Measurements from ENCODE around the gene GOLGA2. TPM values are rescaled to one million over a fixed set of nuclear protein-coding genes. Genes with fewer than 3 reads are reported as not detected.
A peak's percentile ranks its signal among the peaks of the same experiment; 100 is the strongest.

GOLGA2 gene, protein sequence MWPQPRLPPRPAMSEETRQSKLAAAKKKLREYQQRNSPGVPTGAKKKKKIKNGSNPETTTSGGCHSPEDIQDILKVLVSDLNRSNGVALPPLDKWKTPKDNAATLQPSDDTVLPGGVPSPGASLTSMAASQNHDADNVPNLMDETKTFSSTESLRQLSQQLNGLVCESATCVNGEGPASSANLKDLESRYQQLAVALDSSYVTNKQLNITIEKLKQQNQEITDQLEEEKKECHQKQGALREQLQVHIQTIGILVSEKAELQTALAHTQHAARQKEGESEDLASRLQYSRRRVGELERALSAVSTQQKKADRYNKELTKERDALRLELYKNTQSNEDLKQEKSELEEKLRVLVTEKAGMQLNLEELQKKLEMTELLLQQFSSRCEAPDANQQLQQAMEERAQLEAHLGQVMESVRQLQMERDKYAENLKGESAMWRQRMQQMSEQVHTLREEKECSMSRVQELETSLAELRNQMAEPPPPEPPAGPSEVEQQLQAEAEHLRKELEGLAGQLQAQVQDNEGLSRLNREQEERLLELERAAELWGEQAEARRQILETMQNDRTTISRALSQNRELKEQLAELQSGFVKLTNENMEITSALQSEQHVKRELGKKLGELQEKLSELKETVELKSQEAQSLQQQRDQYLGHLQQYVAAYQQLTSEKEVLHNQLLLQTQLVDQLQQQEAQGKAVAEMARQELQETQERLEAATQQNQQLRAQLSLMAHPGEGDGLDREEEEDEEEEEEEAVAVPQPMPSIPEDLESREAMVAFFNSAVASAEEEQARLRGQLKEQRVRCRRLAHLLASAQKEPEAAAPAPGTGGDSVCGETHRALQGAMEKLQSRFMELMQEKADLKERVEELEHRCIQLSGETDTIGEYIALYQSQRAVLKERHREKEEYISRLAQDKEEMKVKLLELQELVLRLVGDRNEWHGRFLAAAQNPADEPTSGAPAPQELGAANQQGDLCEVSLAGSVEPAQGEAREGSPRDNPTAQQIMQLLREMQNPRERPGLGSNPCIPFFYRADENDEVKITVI
- 62.3 and 84.3 TPM in 2 replicates for total RNA-seq (2014; rRNA removed; shearing (Covaris generic))

GRCh38 chr9:128275198-128276007 is at the start of gene GOLGA2:
Gene GOLGA2 (minus strand): TSS chr9:128276007. CDS start chr9:128275976, 31 bp downstream.
- H3K27me3 ChIP-seq, result no peaks in the 10 kb centered on the region
- no peaks in the 10 kb centered on the region for H3K4me1 ChIP-seq
- DNase-seq, result peak; percentile 40 to 42

DNA sequence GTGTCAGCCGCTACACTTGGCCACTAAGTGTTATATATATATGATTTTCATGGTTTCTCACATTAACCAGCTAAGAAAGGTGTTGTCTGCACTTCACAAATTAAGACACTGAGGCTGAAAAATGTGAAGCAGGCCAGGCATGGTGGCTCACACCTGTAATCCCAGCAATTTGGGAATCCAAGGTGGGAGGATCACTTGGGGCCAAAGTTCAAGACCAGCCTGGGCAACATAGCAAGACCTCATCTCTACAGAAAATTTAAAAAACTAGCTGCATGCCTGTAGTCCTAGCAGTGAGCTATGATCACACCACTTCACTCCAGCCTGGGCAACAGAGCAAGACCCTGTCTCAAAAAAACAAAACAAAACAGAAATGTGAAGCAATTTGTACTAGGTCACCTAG is 48.6 kb upstream of the GOLGA2 start:
- Histone ChIP-seq H3K4me1 (no peaks in the 10 kb centered on the region), H3K36me3 (peaks cover 7% of the 10 kb centered on the region; the same call in 1 of the 2 replicates)
- DNase-seq, result no peak

More at GRCh38 chr9:128275198-128276007, at the start of gene GOLGA2:
- H3K36me3 ChIP-seq, result peaks cover 6% of the 10 kb centered on the region
- H3K27ac ChIP-seq, result peak within 1 kb of the TSS; percentile 77
- peak within 1 kb of the TSS; percentile 74 for H3K4me3 ChIP-seq
- H3K9me3 ChIP-seq (replicated peaks), result no peaks in the 10 kb centered on the region

DNA sequence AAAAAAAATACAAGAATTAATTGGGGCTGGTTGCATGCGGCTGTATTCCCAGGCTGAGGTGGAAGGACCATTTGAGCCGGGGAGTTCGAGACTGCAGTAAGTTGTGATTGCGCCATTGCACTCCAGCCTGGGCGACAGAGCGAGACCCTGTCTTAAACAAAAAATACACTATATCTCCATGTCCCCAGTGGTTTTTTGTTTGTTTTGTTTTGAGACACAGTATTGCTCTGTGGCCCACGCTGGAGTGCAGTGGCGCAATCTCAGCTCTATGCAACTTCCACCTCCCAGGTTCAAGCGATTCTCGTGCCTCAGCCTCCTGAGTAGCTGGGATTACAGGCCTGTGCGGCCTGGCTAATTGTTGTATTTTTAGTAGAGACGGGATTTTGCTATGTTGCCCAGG is 48.0 kb upstream of the GOLGA2 start:
- Histone ChIP-seq H3K9me3 (replicated peaks) (no peaks in the 10 kb centered on the region), H3K4me3 (peak overlapping the region; percentile 69), H3K36me3 (peaks cover 7% of the 10 kb centered on the region; the same call in 1 of the 2 replicates), H3K27ac (no peak overlapping the region), H3K27me3 (no peaks in the 10 kb centered on the region), H3K4me1 (no peaks in the 10 kb centered on the region)
- no peak for DNase-seq

More for the DNA sequence above, 48.6 kb upstream of the GOLGA2 start:
- no peak overlapping the region for H3K27ac ChIP-seq
- no peaks in the 10 kb centered on the region for H3K9me3 ChIP-seq (replicated peaks)
- H3K27me3 ChIP-seq, result no peaks in the 10 kb centered on the region
- no peak overlapping the region for H3K4me3 ChIP-seq

DNA sequence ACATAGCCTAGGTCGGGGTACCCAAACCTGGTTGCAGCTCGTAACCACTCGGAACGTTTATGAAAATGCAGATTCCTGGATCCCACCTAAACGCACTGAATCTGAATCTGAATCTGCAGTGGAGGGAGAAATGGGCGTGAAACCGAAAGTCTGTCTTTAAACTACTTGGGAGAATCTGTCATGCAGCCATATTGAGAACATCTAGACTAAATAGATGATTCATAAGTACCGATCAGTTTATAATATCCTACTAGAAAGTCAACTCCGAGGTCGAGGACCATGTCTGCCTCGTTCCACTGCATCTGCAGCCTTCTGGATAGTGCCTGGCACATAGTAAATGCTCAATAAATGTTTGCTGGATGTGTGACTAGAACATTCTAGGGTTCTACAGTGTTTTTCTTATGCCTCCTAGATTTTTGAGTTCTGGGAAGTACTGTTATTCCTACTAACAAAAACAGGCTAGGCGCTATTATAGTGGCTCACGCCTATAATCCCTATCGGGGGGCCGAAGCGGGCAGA is 47.5 kb upstream of the GOLGA2 start:
- Histone ChIP-seq H3K36me3 (peaks cover 7% of the 10 kb centered on the region; the same call in 1 of the 2 replicates), H3K4me1 (no peaks in the 10 kb centered on the region), H3K4me3 (peak overlapping the region; percentile 69), H3K27ac (peak overlapping the region; percentile 71), H3K9me3 (replicated peaks) (no peaks in the 10 kb centered on the region), H3K27me3 (no peaks in the 10 kb centered on the region)
- DNase-seq, result no peak

DNA sequence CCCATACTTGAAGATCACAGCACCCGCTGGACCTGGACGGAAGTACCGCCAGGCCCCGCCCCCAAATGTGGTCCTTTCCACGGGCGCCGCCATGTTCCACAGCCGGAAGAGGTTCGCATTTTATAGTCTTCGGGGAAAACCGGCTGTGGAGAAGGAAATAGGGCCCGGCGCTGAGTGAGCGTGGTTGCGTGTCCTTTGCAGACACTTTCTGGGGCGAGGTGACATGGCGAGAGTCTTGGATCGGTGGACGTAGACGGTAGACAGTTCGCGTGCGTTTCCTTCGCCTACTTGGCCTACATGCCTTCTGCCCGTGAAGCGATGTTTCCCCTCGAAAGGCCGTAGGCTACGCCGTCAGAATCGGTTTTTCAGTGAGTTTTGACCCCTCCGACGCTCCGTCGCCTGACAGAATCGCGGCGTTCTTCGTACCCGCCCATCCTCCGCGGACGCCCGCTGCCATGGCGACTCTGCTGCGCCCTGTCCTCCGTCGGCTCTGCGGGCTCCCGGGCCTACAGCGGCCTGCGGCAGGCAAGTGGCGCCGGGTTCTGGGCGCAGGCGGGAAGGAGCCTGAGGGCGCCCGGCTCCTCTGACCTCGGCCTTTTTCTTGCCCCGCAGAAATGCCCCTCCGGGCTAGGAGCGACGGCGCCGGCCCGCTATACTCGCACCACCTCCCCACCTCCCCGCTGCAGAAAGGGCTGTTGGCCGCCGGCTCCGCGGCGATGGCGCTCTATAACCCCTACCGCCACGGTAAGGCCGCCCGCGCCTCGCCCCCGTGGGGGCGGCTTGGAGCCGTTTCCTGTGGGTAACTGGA is 46.8 kb upstream of the GOLGA2 start, which contains the start of the genes COQ4 and TRUB2:
TSS of gene COQ4 (plus strand) at position 436 of the 808 bp plus-strand sequence. CDS start at position 456, 20 bp downstream.
TSS of gene TRUB2 (minus strand) at position 44 of the 808 bp plus-strand sequence. CDS start at position 5, 39 bp downstream.
- H3K9me3 ChIP-seq (replicated peaks), result no peaks in the 10 kb centered on the region
- no peaks in the 10 kb centered on the region for H3K27me3 ChIP-seq
- peaks cover 6% of the 10 kb centered on the region; the same call in 1 of the 2 replicates for H3K36me3 ChIP-seq
- no peaks in the 10 kb centered on the region for H3K4me1 ChIP-seq
- H3K27ac ChIP-seq, result peak within 1 kb of the TSS; percentile 71
- DNase-seq, result peak; percentile 97 to 99
- H3K4me3 ChIP-seq, result peak within 1 kb of the TSS; percentile 69

GRCh38 chr9:128321879-128322403 is 46.1 kb upstream of the GOLGA2 start:
- Histone ChIP-seq H3K27ac (peak overlapping the region; percentile 71; the same call in 1 of the 2 replicates), H3K9me3 (replicated peaks) (no peaks in the 10 kb centered on the region), H3K27me3 (no peaks in the 10 kb centered on the region), H3K36me3 (peaks cover 7% of the 10 kb centered on the region; the same call in 1 of the 2 replicates), H3K4me3 (peak overlapping the region; percentile 69), H3K4me1 (no peaks in the 10 kb centered on the region)
- no peak for DNase-seq

GRCh38 chr9:128321343-128321742 is 45.5 kb upstream of the GOLGA2 start:
- Histone ChIP-seq H3K36me3 (peaks cover 12% of the 10 kb centered on the region), H3K4me3 (peak overlapping the region; percentile 69), H3K27ac (no peak overlapping the region), H3K4me1 (no peaks in the 10 kb centered on the region), H3K27me3 (no peaks in the 10 kb centered on the region), H3K9me3 (replicated peaks) (no peaks in the 10 kb centered on the region)
- DNase-seq, result no peak

GRCh38 chr9:128317629-128318028 is 41.8 kb upstream of the GOLGA2 start:
- Histone ChIP-seq H3K27me3 (no peaks in the 10 kb centered on the region), H3K36me3 (peaks cover 33% of the 10 kb centered on the region), H3K4me3 (no peak overlapping the region), H3K27ac (no peak overlapping the region), H3K9me3 (replicated peaks) (no peaks in the 10 kb centered on the region), H3K4me1 (no peaks in the 10 kb centered on the region)
- no peak for DNase-seq

DNA sequence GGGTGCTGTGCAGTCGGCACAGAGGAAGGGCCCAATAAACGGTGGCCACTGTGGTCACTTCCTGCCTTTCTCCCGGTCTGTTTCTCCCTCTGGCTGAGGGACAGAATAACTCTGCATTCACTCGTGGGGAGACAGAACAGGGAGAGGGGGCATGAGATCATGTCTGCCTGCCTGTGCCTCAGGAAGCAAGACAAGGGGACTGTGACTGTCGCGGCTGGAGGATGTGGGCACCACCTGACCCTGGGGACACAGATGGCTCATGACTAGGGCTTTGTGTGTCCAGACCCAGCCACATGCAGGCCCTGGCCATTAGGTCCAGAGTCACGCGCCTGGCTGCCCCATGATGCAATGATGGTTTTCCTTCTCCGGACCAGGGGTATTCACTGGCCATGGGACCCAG is 40.6 kb upstream of the GOLGA2 start:
- no peaks in the 10 kb centered on the region for H3K9me3 ChIP-seq (replicated peaks)
- no peak for DNase-seq
- H3K4me3 ChIP-seq, result no peak overlapping the region
- no peaks in the 10 kb centered on the region for H3K27me3 ChIP-seq
- no peaks in the 10 kb centered on the region for H3K4me1 ChIP-seq
- H3K36me3 ChIP-seq, result peaks cover 35% of the 10 kb centered on the region
- H3K27ac ChIP-seq, result no peak overlapping the region

GRCh38 chr9:128314697-128315096 is 38.9 kb upstream of the GOLGA2 start:
- no peak for DNase-seq
- H3K4me1 ChIP-seq, result no peaks in the 10 kb centered on the region
- H3K36me3 ChIP-seq, result peaks cover 53% of the 10 kb centered on the region
- H3K27ac ChIP-seq, result no peak overlapping the region
- H3K4me3 ChIP-seq, result no peak overlapping the region
- H3K27me3 ChIP-seq, result no peaks in the 10 kb centered on the region
- H3K9me3 ChIP-seq (replicated peaks), result no peaks in the 10 kb centered on the region

- Histone ChIP-seq H3K27me3 (no peaks in the 10 kb centered on the region), H3K4me1 (no peaks in the 10 kb centered on the region), H3K27ac (no peak overlapping the region), H3K9me3 (replicated peaks) (no peaks in the 10 kb centered on the region), H3K36me3 (peaks cover 47% of the 10 kb centered on the region), H3K4me3 (no peak overlapping the region)
- DNase-seq, result no peak
These were observed 34.7 kb upstream of the GOLGA2 start for GRCh38 chr9:128310461-128310860.

DNA sequence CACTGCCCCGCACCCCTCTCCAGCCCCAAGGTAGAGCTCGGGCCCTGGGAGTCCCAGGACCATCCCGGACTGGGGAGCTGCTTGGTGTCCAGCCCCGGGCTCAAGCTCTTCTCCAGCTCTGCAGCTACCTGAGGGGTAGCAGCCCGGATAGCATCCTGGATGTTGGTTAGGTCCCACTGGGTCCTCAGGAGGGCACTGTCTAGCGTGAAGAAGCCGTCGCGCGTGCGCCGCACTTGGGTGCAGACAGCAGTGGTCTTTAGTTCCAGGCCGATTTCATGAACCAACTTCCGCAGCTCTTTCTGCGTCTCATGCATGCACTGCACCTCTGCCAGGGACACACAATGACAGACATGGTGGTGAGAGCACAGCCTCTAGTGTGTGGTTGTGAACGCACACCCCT is 33.7 kb upstream of the GOLGA2 start:
- no peak overlapping the region for H3K27ac ChIP-seq
- no peaks in the 10 kb centered on the region for H3K9me3 ChIP-seq (replicated peaks)
- peaks cover 38% of the 10 kb centered on the region for H3K36me3 ChIP-seq

GRCh38 chr9:128304971-128305288 is 29.1 kb upstream of the GOLGA2 start:
- H3K4me1 ChIP-seq, result no peaks in the 10 kb centered on the region
- H3K27ac ChIP-seq, result no peak overlapping the region
- H3K9me3 ChIP-seq (replicated peaks), result no peaks in the 10 kb centered on the region
- H3K36me3 ChIP-seq, result peaks cover 18% of the 10 kb centered on the region
- DNase-seq, result no peak
- no peak overlapping the region for H3K4me3 ChIP-seq
- H3K27me3 ChIP-seq, result no peaks in the 10 kb centered on the region

More for the DNA sequence above, 33.7 kb upstream of the GOLGA2 start:
- Histone ChIP-seq H3K27me3 (no peaks in the 10 kb centered on the region), H3K4me3 (no peak overlapping the region), H3K4me1 (no peaks in the 10 kb centered on the region)
- DNase-seq, result no peak
